ENCODE measurements around the gene PCSK4. TPM values are rescaled to one million over a fixed set of nuclear protein-coding genes. Genes with fewer than 3 reads are reported as not detected.

Gene PCSK4
- total RNA-seq, 1 experiment from 2014 or later, result 9.9 TPM

GRCh38 chr19:1503925-1504773, 14.0 kb upstream of the PCSK4 start:
- ChIA-PET CTCF (no interaction called here), POLR2A (no interaction called here)
- in situ Hi-C loops (cut with HindIII; ENCODE audit: low pct_unique_long_range_greater_than_20kb, low sequenced_read_pairs) (no loop called here), intact Hi-C loops (cut with micrococcal nuclease; ENCODE audit: unreplicated experiment) (no loop called here)
- no peak overlapping the region for H3K27ac ChIP-seq (ENCODE audit: low read length)
- no peaks in the 10 kb centered on the region for H3K36me3 ChIP-seq (ENCODE audit: control insufficient read depth, insufficient read depth, low read length)
- TF ChIP-seq SIN3A (IDR thresholded peaks at IDR 0.05; ENCODE audit: borderline replicate concordance, insufficient read depth, low read depth, low read length), result no peak
- TF ChIP-seq TCF7L2 (IDR thresholded peaks at IDR 0.05; ENCODE audit: low read depth, low read length), result no peak
- TF ChIP-seq, protein P1, sequence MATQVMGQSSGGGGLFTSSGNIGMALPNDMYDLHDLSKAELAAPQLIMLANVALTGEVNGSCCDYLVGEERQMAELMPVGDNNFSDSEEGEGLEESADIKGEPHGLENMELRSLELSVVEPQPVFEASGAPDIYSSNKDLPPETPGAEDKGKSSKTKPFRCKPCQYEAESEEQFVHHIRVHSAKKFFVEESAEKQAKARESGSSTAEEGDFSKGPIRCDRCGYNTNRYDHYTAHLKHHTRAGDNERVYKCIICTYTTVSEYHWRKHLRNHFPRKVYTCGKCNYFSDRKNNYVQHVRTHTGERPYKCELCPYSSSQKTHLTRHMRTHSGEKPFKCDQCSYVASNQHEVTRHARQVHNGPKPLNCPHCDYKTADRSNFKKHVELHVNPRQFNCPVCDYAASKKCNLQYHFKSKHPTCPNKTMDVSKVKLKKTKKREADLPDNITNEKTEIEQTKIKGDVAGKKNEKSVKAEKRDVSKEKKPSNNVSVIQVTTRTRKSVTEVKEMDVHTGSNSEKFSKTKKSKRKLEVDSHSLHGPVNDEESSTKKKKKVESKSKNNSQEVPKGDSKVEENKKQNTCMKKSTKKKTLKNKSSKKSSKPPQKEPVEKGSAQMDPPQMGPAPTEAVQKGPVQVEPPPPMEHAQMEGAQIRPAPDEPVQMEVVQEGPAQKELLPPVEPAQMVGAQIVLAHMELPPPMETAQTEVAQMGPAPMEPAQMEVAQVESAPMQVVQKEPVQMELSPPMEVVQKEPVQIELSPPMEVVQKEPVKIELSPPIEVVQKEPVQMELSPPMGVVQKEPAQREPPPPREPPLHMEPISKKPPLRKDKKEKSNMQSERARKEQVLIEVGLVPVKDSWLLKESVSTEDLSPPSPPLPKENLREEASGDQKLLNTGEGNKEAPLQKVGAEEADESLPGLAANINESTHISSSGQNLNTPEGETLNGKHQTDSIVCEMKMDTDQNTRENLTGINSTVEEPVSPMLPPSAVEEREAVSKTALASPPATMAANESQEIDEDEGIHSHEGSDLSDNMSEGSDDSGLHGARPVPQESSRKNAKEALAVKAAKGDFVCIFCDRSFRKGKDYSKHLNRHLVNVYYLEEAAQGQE (IDR thresholded peaks at IDR 0.05; ENCODE audit: insufficient read depth in 1 of 2, low read depth in 2 of 2, low read length in 1 of 2), result no peak
- no peak for TF ChIP-seq POLR2AphosphoS5 (IDR thresholded peaks at IDR 0.05; ENCODE audit: low read depth, low read length)
- TF ChIP-seq, protein P2, sequence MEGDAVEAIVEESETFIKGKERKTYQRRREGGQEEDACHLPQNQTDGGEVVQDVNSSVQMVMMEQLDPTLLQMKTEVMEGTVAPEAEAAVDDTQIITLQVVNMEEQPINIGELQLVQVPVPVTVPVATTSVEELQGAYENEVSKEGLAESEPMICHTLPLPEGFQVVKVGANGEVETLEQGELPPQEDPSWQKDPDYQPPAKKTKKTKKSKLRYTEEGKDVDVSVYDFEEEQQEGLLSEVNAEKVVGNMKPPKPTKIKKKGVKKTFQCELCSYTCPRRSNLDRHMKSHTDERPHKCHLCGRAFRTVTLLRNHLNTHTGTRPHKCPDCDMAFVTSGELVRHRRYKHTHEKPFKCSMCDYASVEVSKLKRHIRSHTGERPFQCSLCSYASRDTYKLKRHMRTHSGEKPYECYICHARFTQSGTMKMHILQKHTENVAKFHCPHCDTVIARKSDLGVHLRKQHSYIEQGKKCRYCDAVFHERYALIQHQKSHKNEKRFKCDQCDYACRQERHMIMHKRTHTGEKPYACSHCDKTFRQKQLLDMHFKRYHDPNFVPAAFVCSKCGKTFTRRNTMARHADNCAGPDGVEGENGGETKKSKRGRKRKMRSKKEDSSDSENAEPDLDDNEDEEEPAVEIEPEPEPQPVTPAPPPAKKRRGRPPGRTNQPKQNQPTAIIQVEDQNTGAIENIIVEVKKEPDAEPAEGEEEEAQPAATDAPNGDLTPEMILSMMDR (IDR thresholded peaks at IDR 0.05), result no peak
- ATAC-seq (no peak), DNase-seq (ENCODE audit: low read depth, low spot score) (no peak)
- no TSS peak for BruUV-seq (replicated peaks)
- no peaks in the 10 kb centered on the region for H3K9me3 ChIP-seq (ENCODE audit: control insufficient read depth, insufficient read depth, low read depth, low read length)
- no peaks in the 10 kb centered on the region for H3K4me1 ChIP-seq (ENCODE audit: control insufficient read depth, insufficient read depth, low read length)
- no peaks in the 10 kb centered on the region for H3K27me3 ChIP-seq (ENCODE audit: control insufficient read depth, insufficient read depth, low read length)
- no peak overlapping the region for H3K4me3 ChIP-seq (ENCODE audit: low read depth in 2 of 2, low read length in 2 of 2)

GRCh38 chr19:1503089-1503924, 13.2 kb upstream of the PCSK4 start:
- TF ChIP-seq, protein P2 (IDR thresholded peaks at IDR 0.05), result peak; percentile 90
- TF ChIP-seq, protein P1 (IDR thresholded peaks at IDR 0.05; ENCODE audit: insufficient read depth in 1 of 2, low read depth in 2 of 2, low read length in 1 of 2), result no peak
- H3K36me3 ChIP-seq (ENCODE audit: control insufficient read depth, insufficient read depth, low read length), result no peaks in the 10 kb centered on the region
- peak overlapping the region in 1 of 2 experiments; percentile 23; a peak in 2 of 4 replicates for H3K4me3 ChIP-seq (ENCODE audit: low read depth in 2 of 2, low read length in 2 of 2)
- intact Hi-C loops (cut with micrococcal nuclease; ENCODE audit: unreplicated experiment), result no loop called here
- peak overlapping the region; percentile 19; the same call in 1 of the 2 replicates for H3K27ac ChIP-seq (ENCODE audit: low read length)
- DNase-seq (ENCODE audit: low read depth, low spot score) (no peak), ATAC-seq (peak; percentile 55)
- in situ Hi-C loops (cut with HindIII; ENCODE audit: low pct_unique_long_range_greater_than_20kb, low sequenced_read_pairs), result no loop called here
- no peaks in the 10 kb centered on the region for H3K4me1 ChIP-seq (ENCODE audit: control insufficient read depth, insufficient read depth, low read length)
- no peaks in the 10 kb centered on the region for H3K9me3 ChIP-seq (ENCODE audit: control insufficient read depth, insufficient read depth, low read depth, low read length)
- no TSS peak for BruUV-seq (replicated peaks)
- CTCF ChIA-PET, result interaction anchor here (0.7 kb wide), 1 partner anchor 317 kb away, joined by 4 read pairs; no protein-coding TSS in a partner anchor
- H3K27me3 ChIP-seq (ENCODE audit: control insufficient read depth, insufficient read depth, low read length), result no peaks in the 10 kb centered on the region
- POLR2A ChIA-PET, result no interaction called here

Data from Panc1 (cell line).